IPS-NIHi7 (cell line): ENCODE measurements around the gene RIN1.

Source experiments
- DNase-seq: peaks from one replicate; pipeline ENCODE4 v3.0.0; 2012; ENCODE audit warnings: mixed read lengths; ENCODE audit errors: extremely low spot score

Gene RIN1

DNA sequence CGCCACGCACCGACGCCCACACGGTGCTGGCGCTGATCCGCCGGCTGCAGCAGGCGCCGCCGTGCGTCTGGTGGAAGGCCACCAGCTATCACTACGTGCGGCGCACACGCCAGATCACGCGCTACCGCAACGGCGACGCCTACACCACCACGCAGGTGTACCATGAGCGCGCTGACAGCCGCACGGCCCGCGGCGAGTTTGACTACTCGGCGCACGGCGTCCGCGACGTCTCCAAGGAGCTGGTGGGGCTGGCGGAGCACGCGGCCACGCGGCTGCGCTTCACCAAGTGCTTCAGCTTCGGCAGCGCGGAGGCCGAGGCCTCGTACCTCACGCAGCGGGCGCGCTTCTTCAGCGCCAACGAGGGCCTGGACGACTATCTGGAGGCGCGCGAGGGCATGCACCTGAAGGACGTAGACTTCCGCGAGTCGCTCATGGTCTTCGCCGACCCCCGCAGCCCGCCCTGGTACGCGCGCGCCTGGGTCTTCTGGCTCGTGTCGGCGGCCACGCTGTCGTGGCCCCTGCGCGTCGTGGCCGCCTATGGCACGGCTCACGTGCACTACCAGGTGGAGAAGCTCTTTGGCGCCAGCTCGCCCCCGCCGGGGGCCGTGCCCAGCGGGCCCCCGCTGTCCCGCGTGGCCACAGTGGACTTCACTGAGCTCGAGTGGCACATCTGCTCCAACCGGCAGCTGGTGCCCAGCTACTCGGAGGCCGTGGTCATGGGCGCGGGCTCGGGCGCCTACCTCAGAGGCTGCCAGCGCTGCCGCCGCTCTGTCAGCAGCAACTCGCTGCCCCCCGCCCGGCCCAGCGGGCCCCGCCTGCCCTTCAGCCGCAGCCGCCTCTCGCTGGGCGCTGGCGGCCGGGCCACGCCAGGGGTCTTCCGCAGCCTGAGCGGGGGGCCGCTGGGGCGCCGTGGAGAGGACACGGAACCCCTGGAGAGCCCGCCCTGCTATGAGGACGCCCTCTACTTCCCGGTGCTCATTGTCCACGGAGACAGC lies 41.3 kb downstream of the RIN1 start:
- DNase-seq: no peak

DNA sequence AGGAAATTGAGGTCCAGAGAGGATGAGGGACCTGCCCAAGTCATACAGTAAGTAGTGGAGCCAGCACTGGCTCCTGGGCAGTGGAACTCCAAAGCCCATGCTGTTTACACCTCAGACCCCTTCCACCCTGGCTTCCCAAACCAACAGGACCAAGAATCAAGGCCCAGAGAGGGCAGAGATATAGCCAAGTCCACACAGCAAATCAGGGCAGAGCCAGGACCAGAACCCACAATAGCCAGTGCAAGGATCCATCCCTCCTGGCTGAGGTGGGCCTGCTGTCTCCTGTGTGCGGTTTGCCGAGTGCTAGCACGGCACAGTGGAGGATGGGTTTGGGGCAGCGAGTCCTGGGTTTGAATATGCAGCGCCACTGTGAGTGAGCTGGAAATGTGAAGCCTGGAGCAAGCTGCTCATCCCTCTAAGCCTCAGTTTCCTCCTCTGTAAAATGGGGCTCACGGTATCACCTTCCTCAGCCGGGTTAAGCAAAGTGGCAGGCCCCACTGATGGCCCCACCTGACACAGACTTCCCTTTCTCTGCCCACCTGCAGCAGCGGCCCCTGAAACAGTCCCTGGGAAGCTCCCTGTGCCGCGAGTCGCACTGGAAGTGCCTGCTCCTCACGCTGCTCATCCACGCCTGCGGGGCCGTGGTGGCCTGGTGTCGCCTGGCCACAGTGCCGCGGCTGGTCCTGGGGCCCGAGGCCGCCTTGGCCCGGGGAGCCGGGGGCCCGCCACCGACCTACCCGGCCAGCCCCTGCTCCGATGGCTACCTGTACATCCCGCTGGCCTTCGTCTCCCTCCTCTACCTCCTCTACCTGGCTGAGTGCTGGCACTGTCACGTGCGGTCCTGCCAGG lies 42.2 kb downstream of the RIN1 start:
- no peak for DNase-seq

DNA sequence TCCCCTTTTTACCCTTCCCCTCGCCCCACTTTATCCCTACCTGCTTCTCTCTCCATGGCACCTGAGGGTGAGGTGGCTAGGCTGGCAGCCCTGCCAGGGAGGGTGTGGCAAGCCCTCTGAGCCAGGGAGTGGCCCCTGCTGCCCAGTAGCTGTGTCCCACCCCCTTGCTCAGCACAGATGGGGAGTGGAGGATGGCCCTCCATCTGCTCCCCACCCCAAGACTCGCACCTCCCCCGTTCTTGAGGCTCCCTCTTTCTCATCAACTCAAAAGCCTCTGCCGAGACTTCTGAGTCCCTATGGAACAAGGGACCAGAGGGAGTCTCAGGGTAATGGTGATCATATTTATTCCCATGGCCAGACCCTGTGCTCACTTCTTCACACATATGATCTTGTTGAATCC lies 42.9 kb downstream of the RIN1 start:
- no peak for DNase-seq

DNA sequence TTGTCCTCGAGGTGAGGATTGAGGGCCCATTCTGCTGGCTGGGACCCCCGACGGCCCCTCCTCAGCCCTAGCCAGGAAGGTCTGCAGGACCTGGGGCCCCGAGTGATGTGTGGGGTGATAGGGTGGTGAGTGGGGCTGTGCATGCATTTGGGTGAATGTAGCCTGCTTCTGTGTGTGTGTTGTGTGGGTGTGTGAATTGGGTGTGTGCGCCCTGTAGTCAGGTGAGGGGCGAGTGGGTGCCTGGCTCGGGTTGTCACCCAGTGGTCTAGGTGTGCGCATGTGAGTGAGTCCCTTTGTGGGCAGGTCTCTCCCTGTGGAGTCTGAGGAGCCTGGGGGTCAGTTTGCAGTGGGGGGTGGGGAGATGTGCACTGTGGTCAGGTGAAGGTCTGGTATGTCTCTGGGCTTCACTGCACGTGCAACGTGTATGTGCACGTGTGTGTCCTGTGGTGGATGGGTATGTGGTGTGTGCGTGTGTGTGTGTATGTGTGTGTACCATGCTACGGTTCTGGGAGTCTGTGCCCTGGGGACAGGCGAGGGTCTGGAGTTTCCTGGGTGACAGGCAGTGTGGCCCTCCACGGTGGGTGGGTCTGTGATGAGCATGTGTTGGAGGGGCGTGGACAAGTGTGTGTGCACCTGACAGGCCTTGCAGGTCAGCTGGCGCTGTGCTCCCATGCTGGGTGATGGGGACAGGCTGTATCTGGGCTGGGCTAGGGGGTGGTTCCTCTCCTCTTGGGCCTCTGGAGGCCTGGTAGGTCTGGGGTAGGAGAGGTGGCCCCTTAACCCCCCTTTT lies 43.5 kb downstream of the RIN1 start:
- no peak for DNase-seq

DNA sequence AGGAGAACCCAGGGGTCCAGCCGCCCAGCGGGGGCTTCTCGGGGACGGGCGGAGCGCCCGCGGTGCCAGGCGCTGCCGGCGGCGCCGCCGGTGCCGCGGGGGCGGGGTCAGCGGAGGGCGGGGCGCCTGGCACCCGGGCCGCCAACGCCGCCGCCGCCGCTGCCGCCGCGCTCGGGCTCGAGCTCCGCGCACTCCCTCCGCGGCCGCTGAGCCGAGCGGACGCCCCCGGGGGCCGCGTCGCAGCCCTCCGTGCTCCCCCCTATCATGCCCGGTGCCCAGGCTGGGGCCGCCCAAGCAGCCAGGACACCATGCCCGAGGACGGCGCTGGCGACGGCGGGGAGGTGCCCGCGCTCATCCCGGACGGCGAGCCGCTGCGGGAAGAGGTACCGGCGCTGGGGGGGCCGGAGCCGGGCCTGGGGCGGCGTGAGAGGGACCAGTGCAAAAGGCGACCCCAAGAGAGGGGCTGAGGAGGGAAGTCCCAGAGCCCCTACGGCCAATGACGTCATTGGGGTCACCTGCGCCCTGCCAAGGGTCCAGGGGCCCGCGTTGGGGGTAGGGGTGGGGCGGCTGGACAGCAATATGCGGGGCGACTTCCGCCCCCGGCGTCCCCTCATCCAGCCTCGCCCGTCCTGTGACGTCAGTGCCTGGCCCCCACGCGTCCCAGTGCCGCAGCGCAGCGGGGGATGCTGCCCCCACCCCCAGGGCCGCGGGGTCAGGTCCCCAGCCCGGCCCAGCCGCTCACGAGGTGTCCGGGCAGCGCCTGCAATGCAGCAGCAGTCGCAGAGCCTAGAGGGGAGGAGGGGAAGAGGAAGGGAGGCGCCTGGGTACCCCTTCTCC lies 44.3 kb downstream of the RIN1 start, which contains the start of gene TMEM151A:
TSS of gene TMEM151A (plus strand) at position 189 of the 837 bp plus-strand sequence. CDS start at position 309, 120 bp downstream.
- DNase-seq: no peak

DNA sequence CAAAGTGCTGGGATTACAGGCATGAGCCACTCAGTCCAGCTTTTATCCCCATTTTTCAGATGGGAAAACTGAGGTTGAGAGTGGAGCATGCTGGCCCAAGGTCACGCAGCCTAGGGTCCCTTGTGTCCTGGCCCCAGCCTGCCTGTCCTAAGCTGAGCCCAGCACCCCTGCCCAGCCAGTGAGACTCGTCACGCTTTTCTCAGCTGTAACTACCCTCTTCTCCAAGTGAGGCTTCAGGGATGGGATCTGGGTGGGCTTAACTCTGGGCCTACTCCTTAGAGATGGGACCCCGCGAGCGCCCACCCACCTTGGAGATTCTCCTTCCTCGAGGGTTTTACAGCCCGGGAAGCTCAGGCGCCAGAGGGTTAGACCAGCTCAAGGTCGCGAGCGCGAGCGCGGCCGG lies 44.9 kb downstream of the RIN1 start:
- DNase-seq: no peak

DNA sequence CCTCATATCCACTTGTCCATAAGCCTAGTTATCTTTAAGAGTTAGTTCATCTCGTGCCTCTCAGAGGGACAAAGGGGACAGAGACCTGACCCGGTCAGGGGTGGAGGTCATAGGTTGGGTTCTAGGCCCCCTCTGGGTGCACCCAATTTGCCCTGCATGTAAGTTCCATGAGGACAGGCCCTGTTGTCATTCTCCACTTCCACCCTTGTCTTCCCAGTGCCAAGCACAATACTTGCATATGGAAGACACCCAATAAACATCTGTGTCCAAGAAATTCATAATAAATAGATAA lies 46.0 kb downstream of the RIN1 start:
- no peak for DNase-seq

DNA sequence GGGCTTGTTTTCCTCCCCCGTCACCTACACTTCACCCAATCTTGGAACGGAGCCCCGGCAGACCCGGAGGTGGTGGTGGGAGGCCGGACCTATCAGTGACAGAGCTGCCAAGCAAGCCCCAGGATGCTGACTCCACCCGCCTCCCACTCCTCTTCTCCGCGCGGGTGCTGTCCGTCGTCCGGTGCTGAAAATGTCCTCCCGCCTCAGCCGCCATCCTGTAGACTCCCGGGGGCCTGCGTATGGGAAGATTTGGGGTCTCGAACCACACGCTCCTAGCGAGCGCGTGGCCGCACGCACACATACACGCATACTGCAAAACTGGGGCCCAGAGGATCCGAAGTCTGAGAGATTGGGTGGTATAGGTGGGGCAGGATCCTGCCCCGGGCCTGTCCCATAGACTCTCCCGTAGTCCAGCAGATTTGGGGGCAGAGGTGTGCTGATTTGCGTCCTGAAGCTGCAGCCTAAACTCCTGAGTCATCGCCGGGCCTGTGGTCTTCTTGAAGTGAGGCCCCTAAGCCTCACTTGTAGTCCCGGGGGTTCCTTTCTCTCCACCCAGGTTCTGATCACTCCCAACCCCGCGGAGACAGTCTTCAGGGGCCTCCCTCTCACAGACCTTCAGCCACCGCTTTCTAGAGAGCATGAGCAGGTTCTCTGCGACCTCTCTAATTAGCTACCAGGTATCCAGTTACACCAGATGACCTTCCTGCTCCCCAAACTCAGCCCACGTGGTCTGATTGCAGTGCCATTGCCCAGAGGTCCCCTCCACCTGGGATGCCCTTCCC lies 46.5 kb downstream of the RIN1 start:
- peak; percentile 91 for DNase-seq

DNA sequence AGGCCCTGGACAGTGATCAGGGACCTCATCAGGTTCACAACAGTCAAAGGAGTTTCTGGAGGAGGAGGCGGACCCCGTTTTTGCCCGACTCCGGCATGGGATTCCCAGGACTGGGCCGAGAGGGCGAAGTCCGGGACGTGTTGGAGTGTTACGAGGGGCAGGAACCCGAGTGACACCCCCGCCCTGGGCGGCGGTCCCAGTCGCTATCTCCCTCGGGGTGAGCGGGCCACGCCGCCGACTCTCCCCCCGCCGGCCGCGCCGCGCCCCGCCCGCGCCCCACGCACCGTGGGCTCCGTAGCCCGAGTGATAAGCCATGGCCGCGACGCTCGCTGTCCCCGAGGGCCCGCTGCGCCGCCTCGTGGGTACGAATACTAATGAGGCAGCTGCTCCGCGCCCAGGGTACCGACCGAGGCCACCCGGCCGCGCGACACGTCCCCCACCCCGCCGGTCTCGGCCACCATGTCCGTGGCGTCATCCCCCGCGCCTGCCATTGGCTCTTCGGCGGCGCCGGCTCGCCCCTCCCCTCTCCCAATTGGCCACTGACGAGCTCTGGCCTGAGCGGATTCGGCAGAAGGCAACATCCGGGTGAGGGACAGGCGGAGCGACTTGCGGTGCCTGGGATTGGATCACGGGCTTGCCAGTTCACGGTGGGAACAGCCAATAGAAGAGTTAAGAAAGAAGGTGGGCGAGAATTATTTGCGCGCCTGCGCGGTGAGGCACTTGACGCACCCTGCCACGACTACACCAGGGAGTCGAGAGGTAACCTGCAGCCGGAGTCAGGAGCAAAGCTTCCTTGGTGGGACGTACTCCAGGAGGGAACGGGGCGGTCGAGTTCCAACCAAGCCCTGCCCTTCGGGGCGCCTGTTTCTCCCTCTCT lies 47.3 kb downstream of the RIN1 start, which contains the start of gene YIF1A:
TSS of gene YIF1A (minus strand) at position 473 of the 877 bp plus-strand sequence. CDS start at position 315, 158 bp downstream.
- DNase-seq: peak; percentile 100

DNA sequence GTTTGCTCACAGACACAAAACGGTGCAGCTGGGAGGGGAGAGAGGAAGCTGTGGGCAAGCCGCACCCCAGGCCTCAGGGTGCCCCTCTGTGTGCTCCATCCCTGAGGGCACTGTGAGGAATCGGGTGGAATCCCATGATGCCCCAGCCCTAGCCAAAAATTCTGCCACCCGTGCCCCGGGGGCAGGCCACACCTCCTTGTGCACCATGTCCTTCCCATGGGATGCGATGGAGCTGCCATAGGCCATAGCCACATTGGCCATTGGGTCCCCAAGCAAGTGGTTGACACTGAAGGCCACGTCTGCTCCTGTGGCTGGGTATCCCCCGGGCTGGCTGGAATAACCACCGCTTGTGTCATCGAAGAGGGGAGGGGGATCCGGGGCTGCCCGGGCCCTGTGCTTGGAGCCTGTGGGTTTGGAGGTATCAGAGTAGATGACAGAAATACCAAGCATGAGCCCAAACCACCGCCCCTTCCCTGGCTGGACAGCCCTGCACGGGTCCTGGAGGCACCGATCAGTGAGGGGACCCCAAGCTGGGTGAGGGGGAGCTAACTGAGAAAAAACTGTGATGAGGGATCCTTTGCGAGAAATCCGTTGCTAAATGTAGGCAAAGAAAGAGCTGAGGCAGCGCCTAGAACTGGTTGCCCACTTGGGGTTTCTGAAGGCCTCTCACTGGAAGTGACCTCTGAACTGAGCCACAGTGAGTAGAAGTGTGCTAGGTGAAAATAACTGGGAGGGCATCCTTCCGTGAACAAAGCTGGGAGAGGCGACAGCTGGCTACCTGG lies 48.2 kb downstream of the RIN1 start:
- no peak for DNase-seq

DNA sequence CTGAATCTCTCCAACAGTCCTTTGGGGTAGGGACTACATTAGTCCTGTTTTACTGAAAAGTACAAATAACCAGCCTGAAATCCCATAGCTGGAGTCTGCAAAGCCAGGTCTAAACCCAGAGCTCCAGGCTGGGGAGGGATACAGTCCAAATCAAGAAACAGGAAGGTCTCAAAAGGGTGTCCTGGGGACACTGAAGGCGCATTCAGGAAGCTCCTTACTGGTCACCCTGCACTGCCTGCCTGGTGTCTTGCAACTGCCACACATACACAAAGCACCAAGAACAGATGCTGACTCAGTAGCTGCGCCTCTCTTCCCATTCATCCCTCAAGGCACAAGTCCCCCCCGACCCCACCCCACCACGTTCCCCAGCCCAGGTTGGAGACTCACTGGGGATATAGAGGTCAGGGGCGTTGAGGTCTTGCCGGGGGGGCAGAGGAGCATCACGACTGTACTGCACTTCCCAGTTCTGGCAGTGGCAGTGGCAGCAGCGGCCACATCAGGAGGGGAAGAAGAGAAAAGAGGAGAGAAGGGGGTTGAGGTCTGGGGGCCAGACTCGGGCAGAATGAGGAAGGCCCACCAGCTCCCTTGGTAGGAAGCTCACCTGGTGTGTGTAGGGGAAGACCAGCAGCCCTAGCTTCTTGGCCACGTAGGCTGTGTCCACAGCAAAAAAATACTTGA lies 48.9 kb downstream of the RIN1 start:
- no peak for DNase-seq

DNA sequence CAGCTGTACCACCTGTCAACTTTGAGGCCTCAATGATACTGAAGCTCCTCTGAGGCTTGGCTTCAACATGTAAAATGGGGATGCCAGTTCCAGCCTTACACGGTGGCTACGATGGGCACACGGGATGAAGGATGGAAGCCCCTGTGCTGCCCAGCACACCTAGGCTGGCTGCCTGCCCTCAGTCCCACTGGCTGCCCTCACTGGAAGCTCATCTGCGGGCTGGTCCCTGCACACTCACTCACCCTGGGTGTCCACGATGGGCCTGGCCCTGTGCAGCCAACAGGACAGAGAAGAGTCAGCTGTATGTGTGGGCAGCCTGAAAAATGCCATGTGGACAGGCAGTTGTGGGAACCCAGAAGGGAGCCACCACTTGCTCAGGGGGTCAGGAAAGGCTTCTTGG lies 49.5 kb downstream of the RIN1 start:
- no peak for DNase-seq

DNA sequence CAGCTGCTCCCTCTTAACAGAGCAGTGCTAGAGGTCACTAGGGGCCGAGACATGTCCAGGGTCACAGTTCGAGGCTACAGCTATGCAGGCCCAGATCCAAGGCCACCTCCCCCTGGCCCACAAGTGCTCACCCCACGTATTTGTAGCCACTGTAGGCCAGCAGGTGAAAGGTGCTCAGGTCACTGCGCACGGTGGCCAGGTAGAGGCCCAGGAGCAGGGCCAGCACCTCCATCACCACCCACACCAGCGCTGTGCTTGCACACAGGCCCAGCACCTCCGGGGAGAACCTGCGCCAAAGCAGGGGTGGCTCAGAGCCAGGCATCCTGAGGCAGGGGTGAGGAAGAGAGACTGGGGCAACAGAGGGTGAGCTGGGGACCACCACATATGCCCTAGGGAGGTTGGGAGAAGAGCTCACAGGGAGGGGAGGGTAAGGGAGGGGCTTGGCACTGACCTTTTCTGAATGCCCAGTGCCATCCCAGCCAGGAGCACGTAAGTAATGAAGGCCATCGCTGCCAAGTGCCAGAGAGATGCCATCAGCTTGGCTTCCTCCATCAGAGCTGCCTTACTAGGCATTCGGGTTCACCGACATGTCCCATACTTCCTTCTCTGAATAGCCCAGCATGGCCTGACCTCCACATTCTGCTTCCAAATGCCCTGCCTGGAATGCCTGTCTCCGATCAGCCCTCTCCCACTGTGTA lies 50.8 kb downstream of the RIN1 start:
- no peak for DNase-seq

DNA sequence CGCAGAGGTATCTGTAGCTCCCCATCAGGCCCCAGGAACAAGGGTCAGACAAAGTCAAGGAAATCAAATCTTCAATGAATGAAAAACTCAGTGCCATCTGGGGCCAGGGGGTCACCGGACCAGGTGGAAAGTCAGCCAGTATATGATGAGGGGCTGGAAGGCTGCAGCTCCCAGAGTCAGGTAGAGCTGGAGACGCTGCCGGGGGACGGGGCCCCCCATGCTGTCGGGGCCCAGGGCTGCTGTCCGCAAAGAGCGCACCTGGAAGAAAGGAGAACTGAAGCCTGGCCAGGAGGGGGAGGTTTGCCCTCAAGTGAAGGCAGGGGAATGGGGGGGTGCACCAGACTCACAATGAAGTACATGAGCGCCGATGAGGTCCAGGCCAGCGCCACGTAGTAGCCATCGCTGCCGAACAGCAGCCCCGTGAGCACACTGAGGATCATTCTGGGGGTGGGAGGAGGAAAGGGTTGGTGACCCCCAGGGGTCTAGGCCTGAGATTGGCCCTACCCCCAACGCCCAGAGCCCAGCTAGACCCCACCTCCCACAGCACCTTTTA lies 51.6 kb downstream of the RIN1 start:
- DNase-seq: no peak

DNA sequence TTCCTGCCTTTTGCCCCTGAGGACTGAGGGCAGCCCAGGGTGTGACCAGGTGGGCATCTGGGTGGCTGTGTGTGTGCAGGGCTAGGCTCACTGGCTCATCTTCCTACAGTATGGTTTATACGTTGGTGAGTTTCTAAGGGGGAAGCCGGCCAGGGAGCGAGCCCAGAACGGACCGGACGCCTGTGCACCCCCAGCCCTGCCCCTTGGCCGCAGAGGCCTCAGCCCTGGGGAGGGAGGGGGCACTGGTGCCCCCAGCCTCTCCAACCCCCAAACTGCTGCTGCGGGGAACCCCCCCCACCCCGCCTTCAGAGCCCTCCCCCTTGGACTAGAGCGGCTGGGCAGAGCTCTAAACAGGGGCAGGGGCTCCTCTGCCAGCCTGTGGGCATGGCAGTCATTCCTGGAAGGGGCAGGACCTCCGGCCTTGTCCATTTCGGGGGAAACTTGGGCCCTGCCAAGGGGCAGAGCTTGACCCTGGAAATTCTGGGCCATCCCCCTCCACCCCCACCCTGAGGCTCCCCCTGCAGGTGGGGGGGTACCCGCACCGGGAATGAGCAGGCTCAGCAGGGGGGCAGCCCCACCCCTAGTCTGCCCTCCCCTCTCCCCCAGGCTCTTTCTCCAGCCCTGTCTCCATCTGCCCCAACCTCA lies 52.7 kb downstream of the RIN1 start:
- DNase-seq: no peak
